GM19468 (cell line): ENCODE measurements around the gene EYA3.

Experiments used
- ATAC-seq: cut with Tn5 transposase; IDR thresholded peaks from one replicate; pipeline ENCODE4 v1.9.1; 2021; ENCODE audit warnings: mild to moderate bottlenecking, moderate library complexity, moderate number of reproducible peaks; ENCODE audit not compliant: unreplicated experiment; ENCODE audit errors: extremely low read depth

Gene EYA3

DNA sequence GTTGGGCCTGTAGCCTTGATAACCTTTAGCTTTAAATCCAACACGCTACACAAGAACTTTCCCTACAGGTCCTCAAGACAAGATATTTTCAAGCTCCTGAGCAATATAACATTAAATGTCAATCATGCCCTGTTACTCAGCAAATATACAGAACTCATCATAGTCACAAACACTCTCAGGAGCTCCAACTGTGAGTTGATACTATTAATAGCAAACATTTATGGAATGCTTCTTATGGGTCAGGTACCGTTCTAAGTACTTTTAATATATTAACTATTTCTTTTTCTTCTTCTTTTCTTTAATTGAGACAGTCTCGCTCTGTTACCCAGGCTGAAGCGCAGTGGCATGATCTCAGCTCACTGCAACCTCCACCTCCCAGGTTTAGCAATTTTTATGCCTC lies 10.1 kb downstream of the EYA3 start:
- no peak for ATAC-seq

DNA sequence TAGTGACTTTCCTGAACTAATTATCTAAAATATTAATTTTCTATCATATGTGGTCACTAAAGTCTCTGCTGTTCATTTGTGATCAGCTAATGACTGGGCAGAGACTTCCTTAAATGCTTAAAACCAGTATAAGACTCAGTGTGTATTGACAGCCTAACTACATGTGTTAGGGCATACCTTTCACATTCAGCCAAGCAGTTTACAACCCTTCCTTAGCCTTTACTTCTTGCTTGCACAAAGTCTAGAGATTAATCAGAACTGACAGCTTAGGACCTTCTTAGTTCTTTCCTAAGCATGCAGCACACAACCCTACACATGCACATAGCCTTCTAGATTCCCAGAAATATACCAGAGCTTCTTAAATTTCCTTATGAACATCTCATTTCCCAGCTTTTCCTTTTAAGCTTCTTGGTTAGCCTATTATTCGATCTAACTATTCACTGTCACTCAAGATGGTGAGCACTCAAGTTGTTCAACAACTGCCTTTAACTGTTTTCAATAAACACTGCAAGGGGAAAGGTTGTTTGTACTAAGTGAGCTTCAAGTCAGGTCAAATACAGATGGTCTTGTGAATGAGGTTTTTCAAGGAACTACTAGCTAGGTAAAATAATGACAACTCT lies 13.4 kb downstream of the EYA3 start:
- ATAC-seq: no peak

DNA sequence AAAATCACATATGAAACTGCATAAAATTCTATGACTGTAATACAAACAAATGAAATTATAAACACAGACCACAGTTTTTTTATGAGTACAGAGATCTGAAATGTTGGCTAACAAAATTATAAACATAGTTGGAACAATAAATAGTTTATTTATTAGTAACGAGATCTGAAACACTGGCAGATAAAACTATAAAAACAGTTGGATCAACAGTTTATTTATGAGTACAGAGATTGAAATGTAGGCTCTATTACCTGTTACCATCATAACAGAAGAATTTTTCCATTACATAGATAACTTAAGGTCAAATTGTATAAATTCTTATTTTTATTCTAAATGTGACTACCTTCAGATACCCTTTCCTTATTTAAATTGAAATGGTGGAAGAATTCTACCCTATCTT lies 14.5 kb downstream of the EYA3 start:
- ATAC-seq: no peak

DNA sequence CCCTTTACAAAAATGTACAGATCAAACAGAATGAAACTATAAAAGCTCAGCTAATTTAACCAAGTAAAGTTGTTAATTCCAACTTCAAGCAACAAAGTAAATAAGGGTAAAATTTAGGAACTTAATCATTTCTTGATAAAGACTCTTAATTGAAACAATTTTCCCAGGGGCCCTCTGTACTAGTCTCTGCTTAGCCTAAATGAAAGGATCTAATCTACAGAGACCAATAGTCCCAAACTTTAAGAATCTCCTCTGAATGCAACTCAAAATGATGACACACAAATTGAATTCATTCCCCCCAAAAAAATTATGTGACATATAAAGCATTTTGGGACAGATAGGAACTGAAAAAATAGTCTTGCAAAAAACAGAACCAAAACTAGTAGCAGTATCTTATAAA lies 16.6 kb downstream of the EYA3 start:
- no peak for ATAC-seq

DNA sequence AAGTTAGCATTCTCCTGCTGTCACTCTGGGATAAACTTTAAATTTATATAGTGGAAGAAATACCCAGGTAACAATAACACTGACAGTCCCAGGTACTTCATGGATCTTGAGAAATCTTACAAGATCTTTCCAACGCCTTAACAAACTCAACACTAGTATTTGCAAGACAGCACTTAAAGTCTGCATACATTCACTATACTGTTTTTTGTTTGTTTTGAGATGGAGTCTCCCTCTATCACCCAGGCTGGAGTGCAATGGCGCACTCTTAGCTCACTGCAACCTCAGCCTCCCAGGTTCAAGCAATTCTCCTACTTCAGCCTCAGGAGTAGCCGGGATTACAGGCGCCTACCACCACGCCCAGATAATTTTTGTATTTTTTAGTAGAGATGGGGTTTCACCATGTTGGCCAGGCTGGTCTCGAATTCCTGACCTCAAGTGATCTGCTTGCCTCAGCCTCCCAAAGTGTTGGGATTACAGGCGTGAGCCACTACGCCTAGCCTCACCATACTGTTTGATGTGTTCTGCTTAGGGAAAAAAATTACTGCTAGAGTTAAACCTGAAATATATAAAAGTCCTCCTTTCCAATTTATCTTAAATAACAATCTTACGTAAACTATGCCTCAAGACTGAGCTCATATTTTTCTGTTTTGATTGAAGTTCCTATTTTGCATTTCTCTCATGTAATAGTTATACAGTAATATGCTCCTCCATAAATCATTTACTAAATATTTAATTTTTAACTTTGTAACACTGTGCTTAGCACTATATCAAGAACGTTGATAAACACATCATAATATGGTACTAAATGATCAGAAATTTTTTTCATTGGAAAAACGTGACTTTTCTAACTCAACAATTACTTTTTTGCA lies 17.5 kb downstream of the EYA3 start:
- no peak for ATAC-seq

DNA sequence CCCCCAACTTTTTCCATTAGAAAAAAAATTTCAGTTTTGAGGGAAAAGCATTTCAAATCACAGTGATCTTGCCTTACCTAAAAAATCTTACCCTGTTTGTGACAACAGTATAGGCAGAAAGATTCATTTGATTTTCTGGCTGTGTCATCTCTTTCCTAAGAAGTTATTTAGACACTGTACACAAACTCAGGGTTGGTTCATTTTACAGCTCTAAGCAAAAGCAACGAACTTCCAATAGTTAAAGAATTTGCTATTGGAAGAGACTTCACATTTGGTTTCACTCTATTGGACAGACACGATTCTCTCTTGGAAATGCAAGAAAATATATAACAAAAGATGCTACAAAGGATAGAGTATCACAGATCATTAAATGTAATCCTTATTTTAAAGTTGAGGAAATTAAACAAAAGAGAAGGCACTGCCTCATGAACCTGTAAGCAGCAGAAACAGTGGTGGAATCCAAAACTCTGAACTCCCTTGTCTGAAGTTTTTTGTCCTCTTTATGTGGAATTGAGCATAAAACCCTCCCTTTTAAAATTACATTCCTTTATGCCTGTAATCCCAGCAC lies 20.8 kb downstream of the EYA3 start:
- no peak for ATAC-seq

DNA sequence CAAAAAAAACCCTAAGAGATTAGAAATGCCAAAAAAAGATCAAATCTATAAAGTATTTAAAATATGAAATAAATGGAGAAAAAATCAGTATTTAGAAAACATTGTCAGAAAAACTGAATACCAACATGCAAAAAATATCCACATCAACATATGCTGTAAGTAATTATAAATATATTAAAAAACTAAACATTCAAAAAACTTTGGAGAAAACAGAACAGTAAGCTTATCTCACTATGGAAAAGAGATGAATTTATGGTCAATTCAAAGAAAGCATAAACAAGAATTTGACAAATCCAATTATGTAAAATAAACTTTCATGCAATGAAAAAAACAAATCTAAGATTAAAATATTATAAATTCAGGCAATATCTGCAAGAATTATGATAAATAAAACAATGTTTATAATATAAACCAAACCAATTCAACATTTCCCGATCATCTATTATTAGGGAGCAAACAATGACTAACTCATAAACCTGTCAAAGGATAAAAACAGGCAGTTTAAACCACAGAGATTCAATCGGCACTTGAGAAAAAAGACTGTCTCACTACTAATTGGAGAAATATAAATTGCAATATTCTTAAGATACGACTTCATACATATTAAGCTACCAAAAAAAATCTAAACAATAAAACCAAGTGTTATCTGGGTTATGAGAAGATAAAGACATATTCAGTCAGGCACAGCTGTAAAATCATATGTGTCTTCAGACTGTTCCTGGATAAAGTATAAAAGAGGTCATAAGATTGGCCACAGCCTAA lies 21.8 kb downstream of the EYA3 start:
- ATAC-seq: no peak

DNA sequence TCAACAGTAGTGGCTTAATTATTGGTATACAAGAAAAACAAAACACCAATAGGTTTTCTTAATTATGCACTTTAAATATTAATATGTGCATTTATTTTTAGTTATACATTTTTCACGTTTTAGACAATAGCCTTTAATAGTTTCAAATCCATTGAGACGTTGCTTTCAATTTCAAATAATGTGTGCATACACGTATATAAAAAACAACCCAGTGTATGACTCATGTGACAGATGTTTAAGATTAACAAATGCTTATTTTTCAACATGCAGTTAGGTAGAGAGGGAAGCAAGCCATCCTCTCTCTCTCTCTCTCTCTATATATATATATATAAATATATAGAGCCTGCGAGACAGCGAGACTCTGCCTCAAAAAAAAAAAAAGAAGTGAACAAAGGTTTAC lies 24.3 kb downstream of the EYA3 start:
- no peak for ATAC-seq

DNA sequence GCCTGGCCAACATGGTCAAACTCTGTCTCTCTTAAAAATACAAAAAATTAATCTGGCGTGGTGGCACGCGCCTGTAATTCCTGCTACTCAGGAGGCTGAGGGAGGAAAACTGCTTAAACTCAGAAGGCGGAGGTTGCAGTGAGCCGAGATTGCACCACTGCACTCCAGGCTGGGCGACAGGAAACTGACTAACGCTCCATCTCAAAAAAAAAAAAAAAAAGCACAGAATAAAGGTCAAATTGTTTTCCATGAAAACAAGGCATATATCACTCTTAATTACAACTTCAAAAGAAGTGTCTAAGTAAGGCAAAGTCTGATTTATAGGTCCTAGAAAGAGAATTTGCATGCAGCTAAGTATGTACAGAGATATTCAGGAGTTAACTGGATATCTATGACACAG lies 25.6 kb downstream of the EYA3 start:
- ATAC-seq: no peak

DNA sequence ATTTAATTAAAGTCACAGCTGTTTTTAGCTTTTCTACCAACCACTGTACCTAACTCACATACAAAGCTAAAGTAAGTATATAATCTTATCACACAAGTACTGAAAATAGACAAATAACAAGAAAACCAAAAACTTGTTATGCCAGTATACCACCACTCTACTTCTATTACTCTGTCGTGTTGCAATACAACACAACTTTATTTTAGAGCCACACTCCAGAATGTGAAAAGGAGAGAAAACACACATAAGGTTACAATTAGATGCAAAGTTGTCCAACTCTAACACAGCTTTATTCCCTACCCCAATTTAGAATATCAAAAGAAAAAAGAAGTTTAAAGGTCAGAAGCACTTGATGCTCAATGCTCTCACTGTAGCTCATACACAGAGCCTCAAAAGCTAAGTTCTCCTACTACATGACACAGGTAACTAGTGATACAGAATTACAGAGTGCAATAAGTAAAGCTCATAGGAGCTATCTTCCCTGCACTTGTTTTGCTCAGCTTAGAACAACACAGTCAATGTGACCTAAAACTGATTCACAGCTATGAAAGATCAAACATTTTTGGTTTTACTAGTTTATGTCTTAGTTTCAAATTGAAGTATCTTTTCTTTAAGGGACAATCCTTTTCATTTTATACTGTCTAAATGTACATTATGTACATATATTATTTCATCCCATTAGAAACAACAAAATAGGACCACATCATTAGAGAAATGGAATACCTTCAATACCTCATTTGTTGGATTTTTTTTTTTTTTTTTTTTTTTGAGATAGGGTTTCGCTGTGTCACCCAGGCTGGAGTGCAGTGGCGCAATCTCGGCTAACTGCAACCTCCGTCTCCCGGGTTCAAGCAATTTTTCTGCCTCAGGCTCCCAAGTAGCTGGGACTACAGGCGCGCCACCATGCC lies 29.2 kb downstream of the EYA3 start:
- no peak for ATAC-seq

DNA sequence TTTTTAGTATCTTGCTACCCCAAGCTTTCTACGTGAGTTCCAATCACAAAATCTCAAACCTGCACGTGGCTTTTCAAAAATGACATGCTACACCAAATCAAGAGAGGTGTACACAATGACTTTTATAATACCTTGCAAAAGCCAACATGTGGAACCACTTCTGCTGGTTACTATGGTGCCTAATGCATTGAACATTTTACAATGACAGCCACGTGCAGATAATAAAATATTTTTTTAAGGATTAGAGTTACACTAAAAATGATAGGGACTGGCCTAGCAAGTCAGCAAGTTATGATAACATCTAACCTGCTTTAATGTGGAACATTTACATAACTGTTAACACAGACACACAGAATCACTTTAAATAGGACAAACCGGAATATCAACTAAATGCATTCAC lies 30.2 kb downstream of the EYA3 start:
- no peak for ATAC-seq

DNA sequence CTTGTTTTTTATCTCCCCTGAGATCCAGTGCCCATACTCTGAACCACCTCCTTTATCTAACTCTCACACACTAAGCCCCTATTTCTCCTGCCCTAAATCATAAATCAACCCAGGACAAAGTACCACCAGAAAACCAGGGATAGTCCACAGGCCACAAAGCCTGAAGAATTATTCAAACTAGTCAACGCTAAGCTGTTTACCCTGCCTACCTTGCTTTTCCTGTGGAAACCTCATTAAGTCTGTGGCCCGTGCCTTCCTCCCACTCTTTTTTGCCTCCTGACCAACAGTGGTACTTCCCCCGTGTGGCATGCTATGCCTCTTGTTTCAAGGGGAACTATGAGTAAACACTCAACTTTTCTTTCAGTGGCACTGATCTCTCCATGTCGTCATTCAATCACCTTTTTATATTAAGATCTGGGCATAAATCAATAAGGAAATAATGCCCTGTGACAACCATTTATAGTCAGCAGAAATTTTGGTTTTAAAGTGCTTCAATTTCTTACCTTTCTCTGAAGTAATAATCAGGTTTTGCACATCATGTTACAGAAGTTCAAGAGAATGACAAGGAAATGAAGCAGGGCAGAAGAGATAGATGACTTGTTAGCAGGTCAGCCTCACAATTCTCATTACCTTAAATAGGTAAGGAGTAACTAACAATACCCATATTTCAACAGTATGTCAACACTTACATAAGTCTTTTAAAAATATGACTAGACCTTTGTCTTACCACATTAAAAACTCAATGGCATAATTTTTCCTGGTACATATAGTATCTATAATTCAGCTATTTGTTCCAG lies 32.1 kb downstream of the EYA3 start:
- ATAC-seq: no peak

DNA sequence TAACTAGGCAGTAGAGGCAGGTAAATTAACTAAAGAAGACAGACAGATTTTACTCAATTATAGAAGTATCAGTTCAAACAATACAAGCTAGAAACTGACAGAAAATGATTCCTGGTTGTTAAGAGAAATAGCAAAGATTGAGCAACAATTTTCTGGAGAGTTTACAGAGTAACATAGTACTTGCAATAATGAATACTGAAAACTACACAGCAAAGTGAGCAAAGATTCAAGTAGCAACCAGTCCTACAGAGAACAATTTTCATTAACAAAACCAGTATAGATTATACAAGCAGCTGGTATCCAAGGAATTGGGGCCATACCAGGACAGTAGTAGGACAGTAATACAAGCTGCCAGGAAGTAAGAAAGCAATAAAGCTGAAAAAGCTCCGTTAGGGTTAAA lies 37.6 kb downstream of the EYA3 start:
- no peak for ATAC-seq

DNA sequence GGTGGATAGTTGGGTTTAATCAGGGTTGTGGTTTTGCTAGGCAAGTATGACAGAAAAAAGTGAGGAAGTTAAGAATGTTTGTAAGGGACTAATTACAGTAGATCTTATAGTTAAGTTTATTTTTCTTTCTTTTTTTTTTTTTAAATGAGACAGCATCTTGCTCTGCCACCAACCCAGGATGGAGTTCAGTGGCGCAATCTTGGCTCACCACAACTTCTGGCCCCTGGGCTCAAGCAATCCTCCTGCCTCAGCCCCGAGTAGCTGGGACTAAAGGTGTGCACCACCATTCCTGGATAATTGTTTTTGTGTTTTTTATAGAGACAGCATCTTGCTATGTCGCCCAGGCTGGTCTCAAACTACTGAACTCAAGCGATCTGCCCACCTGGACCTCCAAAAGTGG lies 41.7 kb downstream of the EYA3 start:
- ATAC-seq: no peak

DNA sequence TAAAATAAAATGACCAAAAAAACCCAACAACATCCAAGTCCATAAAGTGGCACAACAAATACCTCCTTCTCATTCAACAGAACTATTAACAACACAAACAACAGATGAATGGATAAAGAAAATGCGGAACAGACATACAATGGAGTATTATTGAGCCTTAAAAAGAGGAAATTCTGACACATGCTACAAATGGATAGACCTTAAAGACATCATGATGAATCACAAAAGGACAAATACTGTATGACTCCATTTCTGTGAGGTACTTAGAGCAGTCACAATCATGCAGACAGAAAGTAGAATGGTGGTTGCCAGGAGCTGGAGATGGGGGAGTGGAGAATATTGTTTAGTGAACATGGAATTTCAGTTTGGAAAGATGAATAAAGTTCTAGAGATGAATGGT lies 42.6 kb downstream of the EYA3 start:
- ATAC-seq: no peak

DNA sequence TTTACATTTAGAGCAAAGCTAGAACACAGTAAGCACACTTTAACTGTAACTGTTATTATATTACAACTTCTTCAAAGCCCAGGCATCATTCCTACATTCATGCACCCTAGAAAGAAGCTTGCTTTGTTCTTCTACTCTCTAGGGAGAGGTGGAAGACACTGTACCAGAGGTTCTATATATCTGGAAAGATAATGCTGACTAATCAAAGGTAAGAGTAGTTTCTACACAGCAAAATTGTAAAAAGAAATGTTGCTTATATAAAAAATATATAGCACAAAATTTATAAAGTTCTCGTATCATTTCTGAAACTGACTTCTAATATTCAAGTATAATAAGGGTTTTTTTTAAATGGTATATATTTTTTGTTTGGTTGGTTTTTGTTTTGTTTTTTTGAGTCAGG lies 44.0 kb downstream of the EYA3 start:
- no peak for ATAC-seq

DNA sequence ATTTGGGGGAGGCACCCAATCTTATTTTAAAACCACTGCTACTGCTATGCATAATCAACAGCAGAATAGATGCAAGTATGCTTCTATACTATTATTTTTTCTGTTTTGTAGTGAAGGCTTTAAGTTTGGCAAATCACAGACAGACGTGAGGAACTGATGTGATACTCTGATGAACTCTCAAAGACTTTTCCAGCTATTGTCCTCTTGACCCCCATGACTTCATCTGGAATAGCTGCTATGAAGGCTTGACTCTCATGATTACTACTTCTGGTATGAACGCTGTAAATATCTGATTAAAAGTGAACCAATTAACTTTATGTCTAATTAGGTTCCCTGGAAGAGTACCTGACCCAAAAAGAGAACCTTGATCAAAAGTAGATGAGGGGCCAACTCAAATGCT lies 49.1 kb downstream of the EYA3 start:
- no peak for ATAC-seq

DNA sequence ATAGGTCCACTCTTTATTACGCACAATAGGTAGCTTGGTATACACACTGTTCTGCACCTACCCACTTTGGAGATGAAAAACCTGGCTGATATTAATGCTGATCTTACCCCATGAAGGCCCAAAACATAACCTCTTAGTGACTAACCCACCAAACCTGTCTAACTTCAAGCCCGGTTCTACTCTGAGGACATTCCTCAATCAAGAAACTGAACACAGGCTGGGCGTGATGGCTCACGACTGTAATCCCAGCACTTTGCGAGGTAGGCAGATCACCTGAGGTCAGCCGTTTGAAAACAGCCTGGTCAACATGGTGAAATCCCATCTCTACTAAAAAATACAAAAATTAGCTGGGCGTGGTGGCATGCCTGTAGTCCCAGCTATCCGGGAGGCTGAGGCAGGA lies 50.5 kb downstream of the EYA3 start:
- ATAC-seq: no peak

DNA sequence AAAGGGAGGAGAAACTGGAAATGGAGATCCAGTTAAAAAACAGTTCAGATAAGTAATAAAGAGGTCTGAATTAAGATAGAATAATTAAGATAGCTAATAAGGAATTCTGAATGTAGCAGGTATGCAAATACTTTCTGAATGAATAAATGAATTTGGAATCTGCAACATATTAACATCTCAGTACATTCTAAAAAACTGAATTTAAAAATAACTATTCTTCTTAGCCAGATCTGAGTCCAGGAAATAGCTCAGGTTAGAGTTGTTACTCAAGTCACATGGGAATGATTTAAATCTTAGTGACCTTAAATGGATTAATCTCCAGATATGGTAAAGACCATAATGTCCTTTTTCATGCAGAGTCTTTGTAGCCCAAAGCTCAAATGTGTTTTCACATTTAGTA lies 51.2 kb downstream of the EYA3 start:
- no peak for ATAC-seq
